GM23338 (cell line): Measurements from ENCODE around the gene SNORC.

Source experiments
- CTCF ChIP-seq, 2 experiments: fragments of 200-600 bp in 1 of 2; sonication (generic) in 1 of 2; conservative IDR thresholded peaks; 2 replicates each; pipeline versions ENCODE4 v1.5.1 to v1.6.1; 2016 to 2017; ENCODE audit warnings: antibody characterized with exemption in 2 of 2, low read depth in 2 of 2, mild to moderate bottlenecking in 2 of 2, moderate library complexity in 1 of 2
- EZH2 ChIP-seq: fragments of 200-600 bp; sonication (generic); IDR thresholded peaks from one replicate; pipeline ENCODE4 v1.8.0; 2017; ENCODE audit warnings: antibody characterized with exemption, mild to moderate bottlenecking, low read depth; ENCODE audit not compliant: unreplicated experiment
- EZH2phosphoT487 ChIP-seq: fragments of 200-600 bp; sonication (generic); IDR thresholded peaks from one replicate; pipeline ENCODE4 v1.8.1; 2018; ENCODE audit warnings: antibody characterized with exemption; ENCODE audit not compliant: unreplicated experiment
- JUNB ChIP-seq: IDR thresholded peaks from one replicate; pipeline ENCODE4 v1.6.1; 2016; ENCODE audit warnings: antibody characterized with exemption; ENCODE audit not compliant: unreplicated experiment
- POLR2AphosphoS5 ChIP-seq: IDR thresholded peaks from 2 replicates; pipeline ENCODE4 v1.6.1; 2016; ENCODE audit warnings: antibody characterized with exemption, low read depth
- REST ChIP-seq: IDR thresholded peaks from one replicate; pipeline ENCODE4 v1.6.1; 2018; ENCODE audit warnings: antibody characterized with exemption; ENCODE audit not compliant: unreplicated experiment
- ZNF114 ChIP-seq: fragments of 250-450 bp; sonication (Bioruptor Pico); IDR thresholded peaks from 2 replicates; pipeline ENCODE4 v1.5.0; 2020; ENCODE audit warnings: mild to moderate bottlenecking, moderate library complexity

- TF ChIP-seq CTCF (conservative IDR thresholded peaks at IDR 0.05; ENCODE audit: low read depth in 2 of 2), result peak in 1 of 2 experiments; percentile 18; a peak in 1 of 4 replicates
- TF ChIP-seq EZH2phosphoT487, result no peak
- no peak for TF ChIP-seq JUNB
- no peak for TF ChIP-seq REST
- TF ChIP-seq EZH2, result no peak
- no peak for TF ChIP-seq ZNF114 (CRISPR knock-in tag)
- no peak for TF ChIP-seq POLR2AphosphoS5
Observed at GRCh38 chr2:232893834-232894233, 23.8 kb downstream of the SNORC start.
